ENCODE measurements around the gene ARFGEF2. TPM values are rescaled to one million over a fixed set of nuclear protein-coding genes. Genes with fewer than 3 reads are reported as not detected.
"Not testable (repeated sequence)": the region's sequence is repeated elsewhere in the genome, so short reads cannot be mapped to it uniquely, and the experiment has no call there.

ARFGEF2 gene
- total and polyA plus RNA-seq, 2 of the 4 experiments (the other 2 are of a cell fraction): 10.3 to 39.1 TPM

- H3K4me1 ChIP-seq (ENCODE audit: control insufficient read depth, insufficient read depth, low read length): peaks cover 16% of the 10 kb centered on the region
- H3K4ac ChIP-seq (ENCODE audit: low read depth, low read length); H3K18ac ChIP-seq (ENCODE audit: low read depth, low read length); H2AFZ ChIP-seq (replicated peaks; ENCODE audit: low read length, poor library complexity); H2BK20ac ChIP-seq (ENCODE audit: low read depth, low read length); H2BK15ac ChIP-seq (ENCODE audit: low read depth, low read length); CTCF ChIA-PET; H3K4me3 ChIP-seq (ENCODE audit: insufficient read depth, low read depth, low read length); in situ Hi-C loops (cut with MboI; ENCODE audit: low sequenced_read_pairs); H4K8ac ChIP-seq (ENCODE audit: low read depth in 2 of 2, low read length in 2 of 2); H3K27ac ChIP-seq (ENCODE audit: insufficient read depth, low read length); H2BK5ac ChIP-seq (ENCODE audit: low read depth, low read length, poor library complexity, severe bottlenecking); H3K27me3 ChIP-seq (ENCODE audit: control insufficient read depth, insufficient read depth, low read length); intact Hi-C loops (cut with micrococcal nuclease); H2AK9ac ChIP-seq (replicated peaks; ENCODE audit: low read depth, low read length, poor library complexity); H3K9ac ChIP-seq (ENCODE audit: low read depth, low read length); H3K36me3 ChIP-seq (ENCODE audit: control insufficient read depth, insufficient read depth, low read length); H3K56ac ChIP-seq (ENCODE audit: extremely low read depth, insufficient read depth, low read length); H3K9me3 ChIP-seq (ENCODE audit: control insufficient read depth, insufficient read depth, low read length); H2AK5ac ChIP-seq (ENCODE audit: low read depth, low read length); BruUV-seq (replicated peaks); dilution Hi-C loops (cut with HindIII; ENCODE audit: low sequenced_read_pairs, unreplicated experiment); H4K91ac ChIP-seq (ENCODE audit: insufficient read depth, low read depth, low read length); H3K14ac ChIP-seq (replicated peaks; ENCODE audit: low read depth, low read length); H3K23ac ChIP-seq (ENCODE audit: low read depth, low read length); DNase-seq; H2BK120ac ChIP-seq (ENCODE audit: low read depth, low read length); H4K5ac ChIP-seq (ENCODE audit: low read depth, low read length); ATAC-seq (ENCODE audit: low read depth); H3K4me2 ChIP-seq (ENCODE audit: low read depth, low read length): not testable (repeated sequence)
- H3K79me1 ChIP-seq (ENCODE audit: low read depth in 1 of 2, low read length in 2 of 2): peaks cover 45 to 73% of the 10 kb centered on the region in 2 experiments
- peaks cover 28% of the 10 kb centered on the region for H3K9me1 ChIP-seq (ENCODE audit: insufficient read depth, low read length)
- 100% methylated on average over 1 of the region's 5 CpGs; no CpG with 5 or more reads in 1 of the 2 experiments for WGBS, 2 experiments (ENCODE audit: extremely low coverage in 2 of 2, insufficient read length in 1 of 2)
- POLR2A ChIA-PET (ENCODE audit: unreplicated experiment): interaction anchor here (0.6 kb wide), 1 partner anchor 161 kb away, joined by 3 read pairs; no protein-coding TSS in a partner anchor
- H4K20me1 ChIP-seq (ENCODE audit: insufficient read depth, low read length): peaks cover 60% of the 10 kb centered on the region
Observed at GRCh38 chr20:48934273-48934877, 12.9 kb downstream of the ARFGEF2 start.

GRCh38 chr20:48934966-48935365 is 13.5 kb downstream of the ARFGEF2 start:
- WGBS, 2 experiments (ENCODE audit: extremely low coverage in 2 of 2, insufficient read length in 1 of 2): no CpG with 5 or more reads among the region's 7 CpGs
- H3K4me1 ChIP-seq (ENCODE audit: control insufficient read depth, insufficient read depth, low read length): peaks cover 12% of the 10 kb centered on the region
- H3K27ac ChIP-seq (ENCODE audit: insufficient read depth, low read length); BruUV-seq (replicated peaks); H3K18ac ChIP-seq (ENCODE audit: low read depth, low read length); H4K5ac ChIP-seq (ENCODE audit: low read depth, low read length); CTCF ChIA-PET; H2BK15ac ChIP-seq (ENCODE audit: low read depth, low read length); H2BK120ac ChIP-seq (ENCODE audit: low read depth, low read length); H2AFZ ChIP-seq (replicated peaks; ENCODE audit: low read length, poor library complexity); H3K36me3 ChIP-seq (ENCODE audit: control insufficient read depth, insufficient read depth, low read length); DNase-seq; H3K56ac ChIP-seq (ENCODE audit: extremely low read depth, insufficient read depth, low read length); H3K23ac ChIP-seq (ENCODE audit: low read depth, low read length); ATAC-seq (ENCODE audit: low read depth); intact Hi-C loops (cut with micrococcal nuclease); H3K4me3 ChIP-seq (ENCODE audit: insufficient read depth, low read depth, low read length); dilution Hi-C loops (cut with HindIII; ENCODE audit: low sequenced_read_pairs, unreplicated experiment); H2AK9ac ChIP-seq (replicated peaks; ENCODE audit: low read depth, low read length, poor library complexity); H2BK5ac ChIP-seq (ENCODE audit: low read depth, low read length, poor library complexity, severe bottlenecking); H2BK20ac ChIP-seq (ENCODE audit: low read depth, low read length); H3K4ac ChIP-seq (ENCODE audit: low read depth, low read length); H3K4me2 ChIP-seq (ENCODE audit: low read depth, low read length); H3K14ac ChIP-seq (replicated peaks; ENCODE audit: low read depth, low read length); H4K91ac ChIP-seq (ENCODE audit: insufficient read depth, low read depth, low read length); H3K9ac ChIP-seq (ENCODE audit: low read depth, low read length); POLR2A ChIA-PET (ENCODE audit: unreplicated experiment); H4K8ac ChIP-seq (ENCODE audit: low read depth in 2 of 2, low read length in 2 of 2); in situ Hi-C loops (cut with MboI; ENCODE audit: low sequenced_read_pairs); H3K9me3 ChIP-seq (ENCODE audit: control insufficient read depth, insufficient read depth, low read length); H3K27me3 ChIP-seq (ENCODE audit: control insufficient read depth, insufficient read depth, low read length); H2AK5ac ChIP-seq (ENCODE audit: low read depth, low read length): not testable (repeated sequence)
- H3K79me1 ChIP-seq (ENCODE audit: low read depth in 1 of 2, low read length in 2 of 2): peaks cover 44 to 73% of the 10 kb centered on the region in 2 experiments
- H3K9me1 ChIP-seq (ENCODE audit: insufficient read depth, low read length): peaks cover 28% of the 10 kb centered on the region
- peaks cover 62% of the 10 kb centered on the region for H4K20me1 ChIP-seq (ENCODE audit: insufficient read depth, low read length)

All from IMR-90 (cell line).